Mucosa of gallbladder (tissue), 1 donor: ENCODE results near the gene NFE2L3. TPM values are rescaled to one million over a fixed set of nuclear protein-coding genes. Genes with fewer than 3 reads are reported as not detected.
"Not testable (repeated sequence)": the region's sequence is repeated elsewhere in the genome, so short reads cannot be mapped to it uniquely, and the experiment has no call there.

ENCODE experiments used
- DNase-seq: peaks from one replicate; pipeline ENCODE4 v3.0.0-alpha.2; 2020; ENCODE audit warnings: low spot score
- total RNA-seq: library from RNA; stranded (reverse); gene quantifications from one replicate; pipeline ENCODE4 v1.2.1, GENCODE V29; 2021
- donor health status: DM: no; HTN: no; CAD: no.

Gene NFE2L3, protein sequence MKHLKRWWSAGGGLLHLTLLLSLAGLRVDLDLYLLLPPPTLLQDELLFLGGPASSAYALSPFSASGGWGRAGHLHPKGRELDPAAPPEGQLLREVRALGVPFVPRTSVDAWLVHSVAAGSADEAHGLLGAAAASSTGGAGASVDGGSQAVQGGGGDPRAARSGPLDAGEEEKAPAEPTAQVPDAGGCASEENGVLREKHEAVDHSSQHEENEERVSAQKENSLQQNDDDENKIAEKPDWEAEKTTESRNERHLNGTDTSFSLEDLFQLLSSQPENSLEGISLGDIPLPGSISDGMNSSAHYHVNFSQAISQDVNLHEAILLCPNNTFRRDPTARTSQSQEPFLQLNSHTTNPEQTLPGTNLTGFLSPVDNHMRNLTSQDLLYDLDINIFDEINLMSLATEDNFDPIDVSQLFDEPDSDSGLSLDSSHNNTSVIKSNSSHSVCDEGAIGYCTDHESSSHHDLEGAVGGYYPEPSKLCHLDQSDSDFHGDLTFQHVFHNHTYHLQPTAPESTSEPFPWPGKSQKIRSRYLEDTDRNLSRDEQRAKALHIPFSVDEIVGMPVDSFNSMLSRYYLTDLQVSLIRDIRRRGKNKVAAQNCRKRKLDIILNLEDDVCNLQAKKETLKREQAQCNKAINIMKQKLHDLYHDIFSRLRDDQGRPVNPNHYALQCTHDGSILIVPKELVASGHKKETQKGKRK
- 8.7 TPM for total RNA-seq

DNA sequence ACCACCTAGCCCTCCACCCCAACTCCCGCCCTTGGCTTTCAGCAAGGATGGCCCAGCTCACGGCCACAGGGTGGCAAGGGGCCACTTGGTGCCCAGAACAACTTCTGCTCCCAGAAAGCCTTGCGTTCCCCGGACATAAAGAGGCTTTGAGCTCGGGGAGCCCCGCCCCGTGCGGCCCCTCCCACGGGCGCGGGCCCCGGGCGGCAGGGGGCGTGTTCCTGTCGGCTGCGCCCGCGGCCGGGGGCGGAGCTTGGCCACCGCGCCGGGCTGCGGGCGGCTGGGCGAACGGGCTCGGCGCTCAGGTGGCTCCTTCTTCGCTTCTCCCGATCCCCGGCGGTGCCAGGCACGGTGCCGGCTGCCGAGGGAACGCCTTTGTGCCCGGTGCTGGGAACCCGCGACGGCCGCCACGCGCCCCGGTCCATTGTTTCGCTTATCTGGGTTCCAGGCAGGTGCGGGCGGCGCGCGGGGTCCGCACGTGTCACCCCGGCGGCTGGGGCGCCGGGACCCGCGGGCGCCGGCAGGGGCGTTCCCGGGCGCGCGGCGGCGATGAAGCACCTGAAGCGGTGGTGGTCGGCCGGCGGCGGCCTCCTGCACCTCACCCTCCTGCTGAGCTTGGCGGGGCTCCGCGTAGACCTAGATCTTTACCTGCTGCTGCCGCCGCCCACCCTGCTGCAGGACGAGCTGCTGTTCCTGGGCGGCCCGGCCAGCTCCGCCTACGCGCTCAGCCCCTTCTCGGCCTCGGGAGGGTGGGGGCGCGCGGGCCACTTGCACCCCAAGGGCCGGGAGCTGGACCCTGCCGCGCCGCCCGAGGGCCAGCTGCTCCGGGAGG is at the start of gene NFE2L3:
NFE2L3 (plus strand) TSS at position 246 of the 829 bp plus-strand sequence; CDS start at position 547, 301 bp downstream.
- peak; percentile 86 for DNase-seq

DNA sequence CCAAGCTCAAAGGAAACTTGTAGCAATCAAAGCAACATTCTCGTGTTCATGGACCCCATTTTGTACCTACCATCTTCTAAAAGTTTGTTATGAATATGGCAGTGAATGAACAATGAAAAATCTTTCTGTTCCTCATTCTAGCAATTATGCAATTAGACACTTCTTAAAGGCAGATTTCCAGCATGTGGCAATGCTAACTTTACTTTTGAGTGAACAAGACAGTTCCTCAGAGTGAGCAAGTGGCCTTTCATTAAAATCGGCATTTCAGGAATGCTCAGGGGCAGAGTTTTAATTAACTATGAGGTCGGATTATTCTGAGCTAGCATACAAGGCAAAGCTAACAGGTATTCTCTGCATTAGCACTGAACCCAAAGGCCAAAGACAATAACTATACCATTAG is 48.4 kb upstream of the NFE2L3 start:
- no peak for DNase-seq

GRCh38 chr7:26105236-26105635 is 46.8 kb upstream of the NFE2L3 start:
- DNase-seq, result no peak

DNA sequence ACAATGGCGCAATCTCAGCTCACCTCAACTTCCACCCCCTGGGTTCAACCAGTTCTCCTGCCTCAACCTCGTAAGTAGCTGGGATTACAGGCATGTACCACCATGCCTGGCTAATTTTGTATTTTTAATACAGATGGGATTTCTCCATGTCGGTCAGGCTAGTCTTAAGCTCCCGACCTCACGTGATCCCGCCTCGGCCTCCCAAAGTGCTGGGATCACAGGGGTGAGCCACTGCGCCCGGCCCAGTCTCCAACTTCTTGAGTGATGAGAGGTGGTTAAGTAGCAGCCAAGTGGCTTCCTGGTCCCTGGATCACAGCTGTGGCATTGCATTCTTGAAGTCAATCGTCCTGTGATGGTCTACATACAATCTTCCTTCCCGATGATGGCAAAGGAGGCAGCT is 46.1 kb upstream of the NFE2L3 start:
- DNase-seq, result no peak

DNA sequence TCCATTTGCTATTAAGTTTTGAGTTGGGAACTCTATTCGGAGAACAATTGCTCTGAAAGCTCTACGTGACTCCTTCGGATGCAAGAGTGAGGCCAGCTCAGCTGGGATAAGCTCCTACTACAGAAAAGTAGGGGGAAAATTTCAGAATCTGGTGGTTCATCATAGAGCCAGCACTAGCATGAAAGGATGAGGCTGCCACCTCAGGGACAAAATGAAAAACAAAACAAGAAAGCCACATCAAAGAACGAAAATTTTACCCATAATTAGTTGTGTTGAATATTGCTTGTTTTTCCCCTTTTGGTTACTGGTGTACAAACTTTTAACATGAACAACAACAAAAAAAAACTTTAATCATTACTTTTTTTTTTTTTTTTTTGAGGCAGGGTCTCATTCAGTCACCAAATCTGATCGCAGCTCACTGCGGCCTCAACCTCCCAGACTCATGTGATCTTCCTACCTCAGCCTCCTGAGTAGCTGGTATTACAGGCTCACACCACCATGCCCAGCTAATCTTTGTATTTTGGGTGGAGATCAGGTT is 39.7 kb upstream of the NFE2L3 start:
- DNase-seq, result no peak

DNA sequence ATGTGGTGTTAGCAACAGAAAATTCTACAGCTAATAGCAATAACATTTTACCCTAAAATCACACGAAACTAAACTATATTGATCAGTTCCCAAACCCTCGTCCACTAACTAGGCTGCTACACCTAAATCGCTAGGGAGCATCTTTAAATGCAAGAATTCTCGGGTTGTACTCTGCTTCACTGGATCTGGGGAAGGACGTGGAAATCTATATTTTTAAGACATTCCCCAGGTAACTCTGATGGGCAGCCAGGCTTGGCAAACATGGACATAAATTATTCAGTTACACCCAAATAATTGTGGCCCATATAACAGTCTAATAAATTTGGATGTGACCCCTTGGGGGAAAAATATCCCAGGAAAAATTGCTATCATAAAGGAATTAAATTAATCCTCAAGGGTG is 36.3 kb upstream of the NFE2L3 start:
- no peak for DNase-seq

DNA sequence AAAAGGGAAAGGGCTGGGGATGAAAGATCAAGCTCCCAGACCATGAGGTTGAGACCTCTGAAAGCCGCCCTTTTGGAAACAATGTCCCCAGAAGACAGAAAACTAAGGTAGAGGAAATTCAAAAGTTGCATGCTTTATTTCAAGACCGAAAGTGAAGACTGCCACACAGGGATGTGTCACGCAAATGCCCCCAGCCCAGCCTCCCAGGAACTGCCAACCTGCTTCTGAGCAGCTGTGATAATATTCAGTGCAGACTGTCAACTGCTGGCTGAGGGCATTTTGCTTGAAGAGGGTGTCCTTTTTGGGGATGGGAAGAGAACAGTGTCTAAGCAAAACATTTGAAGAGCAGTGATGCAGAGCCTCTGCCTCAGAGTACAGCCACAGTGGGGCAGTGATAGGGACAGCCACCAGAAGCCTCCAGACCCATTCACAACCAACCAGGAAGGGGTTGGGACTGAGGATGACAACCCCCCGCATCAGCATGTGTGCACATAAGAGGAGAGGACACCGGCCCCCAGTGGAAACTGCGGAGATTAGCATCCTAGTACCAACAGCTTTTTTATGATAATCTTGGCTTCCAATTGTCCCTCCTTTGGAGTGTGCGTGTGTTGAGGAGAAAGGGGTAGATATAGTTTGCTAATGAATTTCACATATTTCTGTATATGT is 34.7 kb upstream of the NFE2L3 start:
- DNase-seq, result no peak

DNA sequence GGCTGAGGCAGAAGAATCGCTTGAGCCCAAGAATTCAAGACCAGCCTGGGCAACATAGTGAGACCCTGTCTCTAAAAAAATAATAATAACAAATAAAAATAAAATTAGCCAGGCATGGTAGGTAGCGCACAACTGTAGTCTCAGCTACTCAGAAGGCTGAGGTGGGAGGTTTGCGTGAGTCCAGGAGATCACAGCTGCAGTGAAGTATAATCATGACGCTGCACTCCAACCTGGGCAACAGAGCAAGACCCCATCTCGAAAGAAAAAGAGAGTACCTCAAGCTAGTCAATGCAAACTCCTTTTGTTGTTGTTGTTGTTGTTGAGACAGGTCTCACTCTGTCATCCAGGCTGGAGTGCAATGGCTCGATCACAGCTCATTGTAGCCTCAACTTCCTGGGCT is 34.0 kb upstream of the NFE2L3 start:
- no peak for DNase-seq

GRCh38 chr7:26122745-26123144 is 29.3 kb upstream of the NFE2L3 start:
- no peak for DNase-seq

- not testable (repeated sequence) for DNase-seq
Observed at GRCh38 chr7:26124775-26125174, 27.2 kb upstream of the NFE2L3 start.

GRCh38 chr7:26127411-26127810 is 24.6 kb upstream of the NFE2L3 start:
- no peak for DNase-seq

DNA sequence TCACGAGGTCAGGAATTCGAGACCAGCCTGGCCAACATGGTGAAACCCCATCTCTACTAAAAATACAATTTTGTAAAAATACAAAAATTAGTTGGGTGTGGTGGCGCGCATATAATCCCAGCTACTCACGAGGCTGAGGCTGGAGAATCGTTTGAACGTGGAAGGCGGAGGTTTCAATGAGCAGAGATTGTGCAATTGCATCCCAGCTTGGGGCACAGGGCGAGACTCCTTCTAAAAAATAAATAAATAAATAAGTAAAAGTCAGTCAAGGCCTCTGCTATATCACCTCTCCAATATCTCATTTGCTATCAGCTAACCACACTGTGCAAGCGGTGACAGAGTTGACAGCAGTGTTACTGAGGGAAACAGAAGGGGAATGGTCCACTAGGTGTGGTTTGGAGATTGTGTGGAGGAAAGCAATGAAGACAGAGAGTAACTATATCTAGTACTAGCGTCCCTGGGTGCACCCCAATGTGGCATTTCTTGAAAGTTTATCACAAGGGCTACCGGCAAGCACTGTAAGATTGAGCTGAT is 20.9 kb upstream of the NFE2L3 start:
- DNase-seq, result no peak

- no peak for DNase-seq
Observed at GRCh38 chr7:26135076-26135475, 16.9 kb upstream of the NFE2L3 start.

DNA sequence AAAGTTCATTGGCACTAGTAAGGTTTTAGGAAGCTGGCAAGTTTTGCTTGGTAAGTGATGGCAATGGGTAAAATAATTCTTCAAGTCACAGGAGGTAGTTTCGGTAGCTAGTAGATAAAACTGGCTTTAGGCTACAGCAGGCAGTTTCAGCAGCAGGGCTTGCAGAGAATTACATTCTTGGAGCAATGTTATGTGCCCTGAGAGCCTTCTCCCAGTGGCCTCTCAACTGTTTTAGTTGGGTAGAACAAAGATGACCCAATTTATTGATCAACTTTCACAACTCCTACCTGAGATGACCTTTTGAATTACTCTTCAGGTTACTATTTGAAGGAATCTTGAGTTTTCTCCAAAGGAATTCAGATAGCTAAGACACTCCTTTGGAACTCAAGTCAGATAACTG is 16.4 kb upstream of the NFE2L3 start:
- DNase-seq, result no peak

GRCh38 chr7:26136831-26137230 is 15.2 kb upstream of the NFE2L3 start:
- DNase-seq, result no peak

GRCh38 chr7:26140380-26140779 is 11.6 kb upstream of the NFE2L3 start:
- no peak for DNase-seq

GRCh38 chr7:26141077-26141476 is 10.9 kb upstream of the NFE2L3 start:
- DNase-seq, result no peak

GRCh38 chr7:26143298-26144048 is 8.5 kb upstream of the NFE2L3 start:
- DNase-seq, result no peak

GRCh38 chr7:26144184-26145080 is 7.6 kb upstream of the NFE2L3 start:
- no peak for DNase-seq
